Stimulated activated CD8-positive, alpha-beta memory T cell treated with anti-CD3 and anti-CD28 coated beads, Interleukin-4, amount 100 ng/mL, for 24 hours (primary cell): ENCODE data around the gene PRKG1.
"Not testable (repeated sequence)": the region's sequence is repeated elsewhere in the genome, so short reads cannot be mapped to it uniquely, and the experiment has no call there.

Source experiments
- DNase-seq: peaks from one replicate; pipeline ENCODE4 v3.0.0-alpha.2; 2020; ENCODE audit warnings: low read depth

Gene PRKG1

DNA sequence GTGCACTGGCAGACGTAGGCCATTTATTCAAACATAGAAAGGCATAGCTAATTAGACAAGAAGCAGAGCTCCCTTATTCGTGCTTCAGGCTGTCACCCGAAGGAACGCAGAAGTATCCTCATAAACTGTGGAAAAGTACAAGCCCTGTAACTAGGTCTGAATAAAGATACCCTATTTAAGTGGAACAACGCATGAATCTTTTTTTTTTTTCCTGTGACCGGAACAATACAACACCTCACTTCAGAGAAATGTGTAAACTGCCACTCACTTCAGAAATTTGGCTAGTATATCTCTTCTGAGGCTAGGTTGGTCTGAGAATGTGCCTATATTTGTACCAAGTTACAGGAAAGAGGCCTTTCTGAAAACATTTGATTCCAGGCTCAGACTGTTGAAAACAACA lies 633.1 kb downstream of the PRKG1 start:
- DNase-seq: no peak

DNA sequence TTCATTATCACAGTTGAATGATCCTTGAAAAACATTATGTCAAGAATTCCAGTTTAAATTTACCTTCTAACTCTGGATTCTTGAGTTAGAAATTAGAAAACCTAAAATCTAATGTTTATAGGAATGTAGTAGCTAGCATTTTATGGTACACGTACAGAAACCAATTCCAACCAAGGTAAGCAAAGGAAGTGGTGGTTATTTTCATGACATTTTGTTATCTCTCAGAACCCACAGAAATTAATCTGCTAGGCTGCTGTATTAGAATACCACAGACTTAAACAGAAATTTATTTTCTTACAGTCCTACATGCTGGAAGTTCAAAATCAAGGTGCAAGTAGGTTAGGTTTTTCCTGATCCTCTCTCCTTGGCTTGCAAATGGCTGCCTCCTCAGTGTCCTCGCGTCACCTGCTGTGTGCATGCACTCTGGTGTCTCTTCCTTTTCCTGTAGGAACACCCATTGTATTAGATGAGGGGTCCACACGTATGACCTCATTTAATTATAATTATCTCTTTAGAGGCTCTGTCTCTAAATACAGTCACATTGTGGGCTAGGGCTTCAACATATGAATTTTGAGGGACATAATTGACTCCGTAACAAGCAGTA lies 633.6 kb downstream of the PRKG1 start:
- no peak for DNase-seq

DNA sequence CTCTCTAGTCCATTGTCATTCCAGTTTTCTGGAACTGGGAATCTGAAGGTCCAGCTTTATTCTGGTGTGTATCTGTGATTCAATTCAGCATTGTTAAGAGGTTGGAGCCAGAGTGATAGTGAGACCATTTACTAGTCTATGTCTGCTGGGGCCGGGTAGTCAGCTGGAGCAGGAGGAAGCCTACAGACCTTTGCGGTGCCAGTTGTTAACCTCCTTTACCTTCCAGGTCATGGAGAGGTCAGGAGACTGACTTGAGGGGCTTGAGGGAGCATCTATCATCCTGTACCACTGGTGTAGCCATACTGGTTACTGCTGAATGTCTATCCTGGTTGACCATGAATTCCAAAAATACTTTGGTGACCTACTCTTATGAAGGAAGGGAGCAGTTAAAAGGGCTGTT lies 634.3 kb downstream of the PRKG1 start:
- no peak for DNase-seq

DNA sequence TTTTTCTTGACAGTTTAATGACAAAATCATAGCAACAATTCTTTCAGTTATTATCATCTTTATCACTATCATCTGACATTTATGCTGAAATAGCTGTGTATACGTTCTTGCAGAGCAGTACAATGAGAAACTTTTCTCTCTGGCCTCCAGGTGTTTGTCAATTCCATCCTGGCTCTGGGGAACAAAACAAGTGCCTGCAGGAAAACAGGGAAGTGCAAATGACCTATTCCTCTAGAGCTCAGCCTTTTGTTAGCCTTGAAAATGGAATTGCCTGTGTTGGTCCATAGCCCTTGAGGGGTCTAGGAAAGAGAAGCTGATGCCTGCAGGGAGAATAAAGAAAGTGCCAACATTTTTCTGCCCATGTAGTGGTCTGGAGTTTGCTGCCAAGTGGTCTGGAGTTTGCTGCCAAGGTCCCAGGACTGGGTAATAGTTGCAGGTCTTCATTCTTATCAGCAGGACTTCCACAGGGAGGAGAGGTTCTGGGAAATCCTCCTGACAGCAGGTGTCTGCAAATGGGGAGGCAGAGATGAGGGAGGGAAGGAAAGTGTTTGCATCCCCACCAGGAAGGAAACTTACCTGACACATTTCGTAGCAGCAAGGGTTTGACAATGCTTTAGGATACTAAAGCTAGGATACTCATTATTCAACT lies 635.2 kb downstream of the PRKG1 start:
- DNase-seq: no peak

DNA sequence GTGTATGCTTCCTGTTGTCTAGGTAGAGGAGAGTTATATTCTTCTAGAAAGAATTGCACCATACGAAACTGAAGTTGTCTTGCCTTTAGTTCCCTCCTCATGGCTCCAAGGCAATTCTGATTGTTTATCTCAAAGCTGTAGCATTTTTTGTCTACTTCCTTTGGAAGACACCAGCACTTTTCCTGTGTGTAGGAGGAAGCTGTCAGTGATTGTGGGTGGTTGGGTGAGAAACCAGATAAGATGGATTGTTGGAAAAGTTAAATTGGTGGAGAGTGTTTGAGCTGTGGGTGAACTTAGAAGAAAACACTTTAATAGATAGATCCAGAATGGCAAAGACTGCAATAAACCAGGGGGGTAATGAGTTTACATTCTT lies 637.2 kb downstream of the PRKG1 start:
- no peak for DNase-seq

DNA sequence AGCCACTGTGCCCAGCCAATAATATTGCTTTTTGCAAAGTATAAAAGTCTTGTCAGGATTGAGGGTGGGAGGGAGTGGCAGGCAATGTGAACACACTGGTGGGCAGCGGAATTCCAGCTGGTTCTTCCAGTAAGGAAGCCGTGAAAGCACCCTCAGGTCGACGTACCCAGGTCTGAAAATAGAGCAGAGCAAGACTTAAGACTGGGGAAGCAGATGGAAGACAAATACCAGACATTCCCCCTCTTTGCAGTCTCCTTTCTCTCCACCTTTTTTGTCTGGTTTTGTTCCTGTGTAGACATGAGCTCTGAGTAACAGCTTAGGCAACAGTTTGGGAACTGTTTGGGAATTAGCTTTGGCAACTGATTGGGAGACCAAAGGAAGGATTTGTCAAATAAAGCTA lies 642.7 kb downstream of the PRKG1 start:
- DNase-seq: no peak

DNA sequence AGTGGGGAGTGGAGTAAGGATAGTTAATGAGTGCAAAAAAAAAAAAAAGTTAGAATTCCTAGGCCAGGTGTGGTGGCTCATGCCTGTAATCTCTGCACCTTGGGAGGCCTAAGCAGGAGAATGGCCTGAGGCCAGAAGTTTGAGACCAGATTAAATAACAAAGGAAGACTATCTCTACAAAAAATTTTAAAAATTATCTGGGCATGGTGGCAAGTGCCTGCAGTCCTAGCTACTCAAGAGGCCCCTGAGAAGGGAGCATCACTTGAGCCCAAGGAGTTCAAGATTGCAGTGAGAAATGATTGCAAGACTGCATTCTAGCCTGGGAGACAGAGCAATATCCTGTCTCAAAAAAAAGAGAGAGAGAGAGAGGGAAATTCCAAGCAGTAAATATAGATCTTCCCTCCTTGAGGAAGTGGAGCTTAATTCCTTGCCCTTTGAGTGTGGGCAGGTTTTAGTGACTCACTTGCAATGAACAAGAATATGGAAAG lies 644.6 kb downstream of the PRKG1 start:
- DNase-seq: no peak

DNA sequence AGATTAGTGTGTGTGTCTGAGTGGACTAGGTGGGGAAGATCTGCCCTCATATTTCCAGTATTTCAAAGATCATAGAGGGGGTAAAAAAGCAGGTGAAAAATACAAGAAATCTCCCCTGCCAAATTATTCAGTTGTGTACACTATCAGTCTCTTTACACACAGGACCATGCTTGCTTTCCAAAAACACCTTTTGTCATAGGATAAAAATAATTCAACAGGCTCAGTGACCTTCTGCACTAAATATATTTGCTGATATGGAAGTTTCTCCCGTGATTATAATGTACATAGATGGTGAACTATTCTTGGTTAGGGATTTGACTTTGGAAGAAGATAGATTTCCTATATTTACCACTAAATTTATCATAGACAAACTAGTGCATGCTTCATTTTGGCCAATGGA lies 649.8 kb downstream of the PRKG1 start:
- DNase-seq: no peak

DNA sequence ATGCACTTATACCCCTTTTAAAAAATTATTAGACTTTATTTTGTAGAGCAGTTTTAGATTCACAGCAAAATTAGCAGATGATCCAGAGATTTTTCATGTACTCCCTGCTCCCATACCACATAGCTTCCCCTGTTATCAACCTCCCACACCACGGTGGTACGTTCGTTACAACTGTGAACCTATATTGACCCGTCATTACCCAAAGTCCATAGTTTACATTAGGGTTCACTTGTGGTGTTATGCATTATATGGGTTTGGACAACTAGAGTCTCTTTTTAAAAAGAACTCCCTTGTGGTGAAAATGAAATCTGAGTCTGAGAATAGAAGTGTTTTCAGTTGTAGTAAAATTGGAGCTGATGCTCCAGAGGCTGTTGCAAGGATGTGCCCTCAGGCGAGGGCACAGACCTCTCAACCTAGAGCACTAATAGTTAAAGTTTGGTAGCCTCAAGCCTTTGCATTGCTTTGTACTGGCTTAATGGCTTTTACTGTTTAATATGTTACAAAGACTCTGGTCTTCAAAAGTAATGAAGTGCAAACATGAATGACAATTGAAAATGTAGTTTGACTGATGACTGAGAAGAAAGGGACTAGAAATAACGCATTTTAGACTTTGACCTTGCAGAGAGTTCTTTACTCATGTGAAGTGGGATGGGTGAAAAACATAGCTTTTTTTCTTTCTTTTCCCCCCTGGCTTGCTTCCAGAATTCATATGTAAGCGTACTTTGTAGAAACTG lies 655.7 kb downstream of the PRKG1 start:
- no peak for DNase-seq

DNA sequence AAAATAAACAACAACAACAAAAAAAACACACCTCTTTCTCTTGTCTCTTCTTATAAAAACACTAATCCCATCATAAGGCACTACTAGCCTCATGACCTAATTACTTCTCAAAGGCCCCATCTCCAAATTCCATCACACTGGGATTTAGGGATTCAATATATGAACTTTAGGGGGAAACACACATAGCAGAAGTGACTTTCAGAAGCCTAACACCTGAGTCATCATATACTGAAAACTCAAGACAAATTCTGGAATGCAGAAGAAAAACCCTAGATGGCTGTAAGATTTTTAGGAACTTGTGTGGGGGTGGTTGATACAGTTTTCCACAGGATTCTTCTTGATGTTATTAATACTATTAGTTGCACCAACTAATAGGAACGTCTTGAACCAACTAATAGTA lies 658.8 kb downstream of the PRKG1 start:
- DNase-seq: no peak

DNA sequence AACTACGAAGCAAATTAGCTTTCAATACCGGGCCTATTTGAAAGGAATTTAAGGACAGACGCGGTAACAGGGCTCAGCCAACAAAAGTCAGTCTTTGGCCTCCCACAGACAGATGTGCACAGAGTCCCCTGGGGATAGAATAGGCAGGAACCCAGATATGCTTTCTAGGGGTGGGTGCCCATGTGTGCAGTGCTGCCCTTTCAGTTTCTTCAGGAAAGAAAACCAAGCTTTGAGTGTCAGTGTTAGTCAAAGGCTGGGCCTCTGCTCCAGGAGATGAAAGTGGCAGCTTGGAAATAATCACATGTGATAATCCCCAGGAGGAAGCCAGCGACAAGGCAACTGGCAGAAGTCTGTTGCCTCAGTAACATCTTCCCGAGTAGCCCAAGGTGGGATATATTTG lies 668.9 kb downstream of the PRKG1 start:
- DNase-seq: no peak

DNA sequence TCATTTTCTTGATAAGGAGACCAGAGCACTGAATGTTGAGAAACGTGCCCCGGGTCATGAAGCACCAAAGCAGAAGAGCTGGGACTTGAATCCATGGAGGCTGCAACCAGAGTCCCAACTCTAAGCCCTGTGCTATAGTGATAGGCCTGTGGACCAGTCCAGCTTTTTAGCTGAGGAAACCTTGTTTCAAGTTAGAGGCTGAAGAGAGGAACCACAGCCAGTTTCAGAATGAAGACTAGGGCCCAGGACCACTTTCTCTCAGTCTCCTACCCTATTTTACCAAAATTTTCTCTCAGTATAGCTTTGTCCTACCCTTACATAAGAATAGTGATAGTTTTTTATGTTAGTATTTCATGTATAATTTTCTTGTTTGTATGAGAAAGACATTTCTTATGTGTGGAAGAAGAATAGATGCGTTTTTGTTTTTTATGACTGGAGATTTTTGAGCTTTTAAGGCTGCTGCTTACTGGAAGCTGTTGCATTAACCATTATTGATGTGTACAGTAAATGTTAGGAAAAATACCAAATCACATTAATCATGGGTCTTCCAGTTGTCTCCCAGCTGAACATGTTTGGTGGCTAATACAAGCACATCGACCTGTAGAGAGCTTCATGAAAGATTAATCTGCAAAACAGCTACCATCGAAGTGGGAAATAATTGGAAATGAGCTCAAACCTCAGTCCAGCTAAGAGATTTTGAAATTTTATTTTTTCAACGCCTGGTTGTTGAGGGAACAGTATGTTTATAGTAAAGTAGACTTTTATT lies 670.1 kb downstream of the PRKG1 start:
- DNase-seq: no peak

DNA sequence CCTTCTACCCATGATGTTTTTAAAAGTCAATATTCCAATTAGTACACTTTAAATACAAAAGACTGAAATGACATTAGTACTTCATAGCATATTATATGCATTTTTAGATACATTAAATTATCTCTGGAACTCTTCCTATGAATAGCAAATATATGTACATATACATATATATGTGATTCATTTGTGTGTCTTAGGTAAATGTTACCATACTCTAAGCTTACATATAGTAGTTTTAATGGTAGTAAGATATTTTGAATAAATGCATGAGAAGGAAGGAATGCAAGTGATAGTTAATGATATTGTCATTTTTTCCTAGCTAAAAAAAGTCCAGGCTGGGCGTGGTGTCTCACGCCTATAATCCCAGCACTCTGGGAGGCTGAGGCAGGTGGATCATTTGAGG lies 671.1 kb downstream of the PRKG1 start:
- no peak for DNase-seq

DNA sequence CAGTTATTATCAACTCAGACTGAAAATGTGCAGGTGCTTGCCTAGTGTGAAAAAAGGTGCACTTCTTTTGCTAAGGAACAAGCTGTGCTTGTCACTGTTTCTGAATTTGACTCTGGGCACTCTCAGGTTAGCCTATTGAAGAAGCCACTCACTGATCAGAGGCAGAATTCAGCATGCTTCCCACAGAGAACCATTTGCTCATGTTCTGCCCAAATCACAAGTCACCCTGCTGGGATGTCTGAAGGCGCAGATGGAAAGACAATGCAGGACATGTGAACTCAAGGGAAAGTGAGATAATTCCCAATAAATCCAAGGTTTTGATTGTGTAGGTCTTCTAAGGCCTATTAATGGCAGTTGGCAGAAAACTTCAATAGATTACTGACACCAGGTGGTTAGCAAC lies 672.9 kb downstream of the PRKG1 start:
- no peak for DNase-seq

DNA sequence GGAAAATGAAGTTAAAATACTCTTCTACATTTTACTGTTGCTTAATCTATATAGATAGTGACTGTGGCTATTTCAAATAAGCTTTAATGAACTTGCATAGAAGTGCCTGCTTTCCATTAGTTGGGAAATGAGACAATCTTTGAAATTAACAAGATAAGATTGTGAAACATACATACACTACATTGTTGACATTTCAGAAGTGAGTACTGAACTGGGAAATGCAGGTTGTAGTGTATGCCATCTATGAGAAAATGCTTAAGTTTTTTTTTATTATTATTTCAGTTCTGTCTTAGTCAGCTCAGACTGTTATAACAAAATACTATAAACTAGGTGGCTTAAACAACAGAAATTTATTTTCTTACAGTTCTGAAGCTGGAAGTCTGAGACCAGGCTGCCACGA lies 674.7 kb downstream of the PRKG1 start:
- DNase-seq: no peak

DNA sequence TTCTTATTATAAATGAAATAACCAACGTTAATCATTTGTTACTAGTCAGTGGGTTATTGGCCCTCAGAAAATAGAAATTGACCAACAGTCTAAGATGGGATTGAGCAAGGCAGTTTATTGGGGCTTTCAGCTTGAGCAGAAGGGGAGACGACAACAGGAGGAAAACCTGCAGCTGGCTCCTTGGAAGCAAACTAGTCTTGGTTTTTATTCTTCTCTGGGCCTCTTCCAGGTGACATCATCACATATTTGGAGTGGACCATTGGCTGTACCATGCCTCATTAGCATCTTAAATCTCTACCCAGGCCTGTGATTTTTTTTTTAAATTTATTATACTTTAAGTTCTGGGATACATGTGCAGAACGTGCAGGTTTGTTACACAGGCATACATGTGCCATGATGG lies 684.1 kb downstream of the PRKG1 start:
- no peak for DNase-seq

DNA sequence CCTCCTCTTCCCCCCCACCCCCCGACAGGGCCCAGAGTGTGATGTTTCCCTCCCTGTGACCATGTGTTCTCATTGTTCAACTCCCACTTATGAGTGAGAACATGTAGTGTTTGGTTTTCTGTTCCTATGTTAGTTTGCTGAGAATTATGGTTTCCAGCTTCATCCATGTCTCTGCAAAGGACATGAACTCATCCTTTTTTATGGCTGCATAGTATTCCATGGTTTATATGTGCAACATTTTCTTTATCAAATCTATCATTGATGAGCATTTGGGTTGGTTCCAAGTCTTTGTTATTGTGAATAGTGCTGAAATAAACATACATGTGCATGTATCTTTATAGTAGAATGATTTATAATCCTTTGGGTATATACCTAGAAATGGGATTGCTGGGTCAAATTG lies 684.6 kb downstream of the PRKG1 start:
- DNase-seq: not testable (repeated sequence)

DNA sequence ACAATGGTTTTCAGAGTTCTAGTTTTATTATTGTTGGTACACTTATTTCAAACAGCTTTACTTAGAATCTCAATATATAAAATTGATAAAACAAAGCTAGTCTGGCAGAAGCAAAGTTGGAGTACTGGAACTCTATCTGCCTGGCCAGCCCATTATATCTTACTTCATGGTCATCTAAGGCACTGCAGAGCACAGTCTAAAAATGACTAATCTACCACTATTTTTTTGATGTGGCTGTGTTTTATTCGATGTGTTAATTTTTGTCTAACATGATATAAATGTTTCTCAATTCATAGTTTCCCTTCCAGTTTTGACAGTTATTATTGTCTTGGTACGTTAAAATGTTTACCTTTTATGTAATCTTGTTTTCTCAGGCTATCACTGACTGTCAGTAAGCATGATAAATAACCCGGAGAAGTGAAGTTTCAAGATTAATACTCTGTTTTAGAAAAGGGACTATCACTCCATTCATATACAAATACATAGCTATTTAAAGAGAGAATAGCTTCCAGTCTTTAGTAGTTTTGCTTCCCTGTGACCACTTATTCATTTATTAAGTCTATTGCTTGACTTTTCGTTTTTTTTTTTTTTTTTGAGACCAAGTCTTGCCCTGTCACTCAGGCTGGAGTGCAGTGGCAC lies 685.7 kb downstream of the PRKG1 start:
- no peak for DNase-seq

DNA sequence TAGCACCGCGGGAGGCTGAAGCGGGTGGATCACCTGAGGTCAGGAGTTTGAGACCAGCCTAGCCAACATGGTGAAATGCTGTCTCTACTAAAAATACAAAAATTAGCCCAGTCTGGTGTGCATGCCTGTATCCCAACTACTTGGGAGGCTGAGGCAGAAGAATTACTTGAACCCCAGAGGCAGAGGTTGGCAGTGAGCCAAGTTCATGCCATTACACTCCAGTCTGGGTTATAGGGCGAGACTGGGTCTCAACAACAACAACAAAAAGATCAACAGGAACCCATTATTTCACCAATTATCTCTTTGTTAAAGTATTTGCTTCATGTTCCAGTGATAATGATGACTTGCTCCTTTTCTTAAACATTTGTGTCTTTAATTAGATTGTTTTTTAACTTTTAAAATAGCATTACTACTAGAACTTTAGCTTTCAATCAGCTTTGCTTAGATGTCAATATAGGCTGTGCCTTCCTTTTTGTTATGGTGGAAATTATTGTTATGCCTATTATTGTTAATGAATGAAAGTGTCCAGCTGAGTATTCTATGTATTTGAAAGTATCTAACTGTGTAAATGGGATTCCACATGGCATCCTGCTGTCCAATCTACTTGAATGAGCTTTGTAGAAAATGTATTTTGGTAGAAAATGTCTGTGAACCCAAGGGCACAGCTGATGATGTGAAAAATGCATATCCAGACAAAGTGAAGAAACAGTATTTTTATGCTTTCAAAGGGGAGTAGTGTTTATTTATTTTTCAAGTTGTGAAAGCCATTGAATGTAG lies 686.8 kb downstream of the PRKG1 start:
- no peak for DNase-seq

DNA sequence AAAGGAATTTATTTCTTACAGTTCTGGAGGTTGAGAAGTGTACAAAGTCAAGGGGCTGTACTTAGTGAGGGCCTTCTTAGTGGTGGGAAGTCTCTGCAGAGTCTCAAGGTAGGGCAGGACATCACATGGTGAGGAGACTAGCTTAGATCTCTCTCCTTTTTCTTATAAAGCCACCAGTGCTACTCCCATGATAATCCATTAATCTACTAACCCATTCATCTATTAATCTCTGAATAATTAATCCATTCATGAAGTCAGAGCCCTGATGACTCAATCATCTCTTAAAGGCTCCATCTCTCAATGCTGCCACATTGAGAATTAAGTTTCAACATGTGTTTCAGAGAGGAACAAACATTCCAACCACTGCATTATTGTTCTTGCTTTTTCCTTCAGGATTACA lies 689.5 kb downstream of the PRKG1 start:
- no peak for DNase-seq

DNA sequence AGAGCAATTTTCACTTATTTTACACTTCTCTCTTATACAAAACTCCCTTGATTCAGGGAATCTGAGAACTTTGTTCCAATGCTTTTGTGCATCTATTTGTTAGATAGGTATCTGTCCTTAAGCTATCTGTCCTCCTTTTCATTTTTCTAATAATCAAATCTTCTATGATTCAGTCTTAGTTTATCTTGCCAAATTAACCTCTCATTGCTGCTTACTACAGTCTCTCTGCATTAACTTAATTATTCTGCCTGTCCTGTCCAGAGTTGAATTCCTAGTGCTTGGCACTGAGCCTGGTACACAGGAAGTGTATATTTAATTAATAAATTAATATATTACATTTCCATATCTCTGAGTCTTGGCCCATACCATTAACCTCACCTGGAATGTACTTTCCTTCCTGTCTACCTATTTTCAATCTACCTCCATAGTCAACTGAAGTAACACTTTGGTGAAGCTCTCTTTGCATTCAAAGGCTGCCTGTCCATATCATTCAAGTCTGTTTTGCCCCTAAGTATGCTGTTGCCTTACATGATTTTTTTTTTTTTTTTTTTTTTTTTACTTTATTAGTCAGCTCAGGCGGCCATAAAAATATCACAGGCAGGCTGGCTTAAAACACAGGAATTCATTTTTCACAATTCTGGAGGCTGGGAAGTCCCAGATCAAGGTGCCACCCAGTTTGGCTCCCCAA lies 691.1 kb downstream of the PRKG1 start:
- no peak for DNase-seq
